ENCODE data around the gene ISY1.

ISY1 gene

GRCh38 chr3:129132097-129132866 is 28.6 kb downstream of the ISY1 start:
- Histone ChIP-seq H3K4me1 (ENCODE audit: control insufficient read depth, low read length) (no peaks in the 10 kb centered on the region), H3K36me3 (ENCODE audit: control insufficient read depth, low read length) (peaks cover 61% of the 10 kb centered on the region)

GRCh38 chr3:129131465-129132088 is 29.3 kb downstream of the ISY1 start:
- H3K27ac ChIP-seq (ENCODE audit: low read depth, low read length): no peak overlapping the region
- no peak overlapping the region for H3K4me3 ChIP-seq (ENCODE audit: low read length)
- no peaks in the 10 kb centered on the region for H3K79me2 ChIP-seq (ENCODE audit: control insufficient read depth, low read length)
- no peaks in the 10 kb centered on the region for H3K4me1 ChIP-seq (ENCODE audit: control insufficient read depth, low read length)
- H3F3A ChIP-seq (ENCODE audit: control insufficient read depth, insufficient read depth): no peaks in the 10 kb centered on the region
- no peaks in the 10 kb centered on the region for H3K9me3 ChIP-seq (ENCODE audit: control insufficient read depth, insufficient read depth, low read length)
- no peaks in the 10 kb centered on the region for H4K20me1 ChIP-seq (ENCODE audit: control insufficient read depth, insufficient read depth, low read depth, low read length)
- no peak overlapping the region for H3K4me2 ChIP-seq (ENCODE audit: low read length)
- H3K27me3 ChIP-seq (ENCODE audit: control insufficient read depth, low read length): no peaks in the 10 kb centered on the region
- H3K9me2 ChIP-seq (replicated peaks; ENCODE audit: control insufficient read depth, low read length): no peaks in the 10 kb centered on the region
- TF ChIP-seq CTCF (IDR thresholded peaks at IDR 0.05; ENCODE audit: low read depth, low read length, poor library complexity, severe bottlenecking) (no peak), EZH2phosphoT487 (IDR thresholded peaks at IDR 0.05; ENCODE audit: borderline replicate concordance, low read length) (no peak)
- peaks cover 58% of the 10 kb centered on the region for H3K36me3 ChIP-seq (ENCODE audit: control insufficient read depth, low read length)

More at GRCh38 chr3:129132097-129132866, 28.6 kb downstream of the ISY1 start:
- H3K9me3 ChIP-seq (ENCODE audit: control insufficient read depth, insufficient read depth, low read length): no peaks in the 10 kb centered on the region
- no peak for TF ChIP-seq EZH2phosphoT487 (IDR thresholded peaks at IDR 0.05; ENCODE audit: borderline replicate concordance, low read length)
- no peak for TF ChIP-seq CTCF (IDR thresholded peaks at IDR 0.05; ENCODE audit: low read depth, low read length, poor library complexity, severe bottlenecking)
- no peaks in the 10 kb centered on the region for H4K20me1 ChIP-seq (ENCODE audit: control insufficient read depth, insufficient read depth, low read depth, low read length)
- no peaks in the 10 kb centered on the region for H3K79me2 ChIP-seq (ENCODE audit: control insufficient read depth, low read length)
- H3K4me3 ChIP-seq (ENCODE audit: low read length): no peak overlapping the region
- H3K4me2 ChIP-seq (ENCODE audit: low read length): no peak overlapping the region
- H3K27ac ChIP-seq (ENCODE audit: low read depth, low read length): no peak overlapping the region
- H3F3A ChIP-seq (ENCODE audit: control insufficient read depth, insufficient read depth): no peaks in the 10 kb centered on the region
- H3K27me3 ChIP-seq (ENCODE audit: control insufficient read depth, low read length): no peaks in the 10 kb centered on the region
- H3K9me2 ChIP-seq (replicated peaks; ENCODE audit: control insufficient read depth, low read length): no peaks in the 10 kb centered on the region

- Histone ChIP-seq H3K79me2 (ENCODE audit: control insufficient read depth, low read length) (no peaks in the 10 kb centered on the region), H3F3A (ENCODE audit: control insufficient read depth, insufficient read depth) (no peaks in the 10 kb centered on the region), H3K4me1 (ENCODE audit: control insufficient read depth, low read length) (no peaks in the 10 kb centered on the region), H3K9me2 (replicated peaks; ENCODE audit: control insufficient read depth, low read length) (no peaks in the 10 kb centered on the region), H3K4me2 (ENCODE audit: low read length) (no peak overlapping the region), H3K27ac (ENCODE audit: low read depth, low read length) (no peak overlapping the region), H3K36me3 (ENCODE audit: control insufficient read depth, low read length) (peaks cover 58% of the 10 kb centered on the region), H3K27me3 (ENCODE audit: control insufficient read depth, low read length) (no peaks in the 10 kb centered on the region), H3K9me3 (ENCODE audit: control insufficient read depth, insufficient read depth, low read length) (no peaks in the 10 kb centered on the region), H3K4me3 (ENCODE audit: low read length) (no peak overlapping the region), H4K20me1 (ENCODE audit: control insufficient read depth, insufficient read depth, low read depth, low read length) (no peaks in the 10 kb centered on the region)
- TF ChIP-seq CTCF (IDR thresholded peaks at IDR 0.05; ENCODE audit: low read depth, low read length, poor library complexity, severe bottlenecking) (no peak), EZH2phosphoT487 (IDR thresholded peaks at IDR 0.05; ENCODE audit: borderline replicate concordance, low read length) (no peak)
Measured at GRCh38 chr3:129130291-129130813, 30.5 kb downstream of the ISY1 start.

All from DOHH2 (cell line).